Upper lobe of right lung (tissue), 1 donor: Measurements from ENCODE around the gene FASN. TPM values are rescaled to one million over a fixed set of nuclear protein-coding genes. Genes with fewer than 3 reads are reported as not detected.

Source experiments
- ATAC-seq: fragments of 200-7000 bp; cut with Tn5 transposase; one replicate; pipeline ENCODE4 v1.9.1; 2020; ENCODE audit warnings: mild to moderate bottlenecking, moderate library complexity
- DNase-seq: peaks from one replicate; pipeline ENCODE4 v3.0.0-alpha.2; 2020
- H3K27ac ChIP-seq: fragments of 200-600 bp; one replicate; pipeline ENCODE4 v1.8.0; 2022
- H3K27me3 ChIP-seq: fragments of 200-600 bp; one replicate; pipeline ENCODE4 v1.8.0; 2022; ENCODE audit warnings: mild to moderate bottlenecking
- H3K36me3 ChIP-seq: fragments of 200-600 bp; one replicate; pipeline ENCODE4 v1.8.0; 2022
- H3K4me1 ChIP-seq: fragments of 200-600 bp; one replicate; pipeline ENCODE4 v1.8.0; 2022
- H3K4me3 ChIP-seq: fragments of 200-600 bp; one replicate; pipeline ENCODE4 v1.8.0; 2022; ENCODE audit warnings: mild to moderate bottlenecking
- H3K9me3 ChIP-seq: fragments of 200-600 bp; one replicate; pipeline ENCODE4 v1.8.0; 2022
- CTCF ChIP-seq: fragments of 200-600 bp; IDR thresholded peaks from one replicate; pipeline ENCODE4 v1.8.0; 2022; ENCODE audit warnings: antibody characterized with exemption
- intact Hi-C: fragments of 100-400 bp; cut with DNase I; formaldehyde crosslinking; loops from one replicate; pipeline ENCODE4 v1.11.0; 2022
- total RNA-seq: library from RNA; stranded (reverse); fragmentation: NEBNext Ultra II Directional; extraction: Animal tissue kit (Norgen Biotek cat#: 25700); gene quantifications from one replicate; pipeline ENCODE4 v1.2.1, GENCODE V29; 2021
- donor health status: DM: no; HTN: yes; CAD: no; lungs with severe emphysema.

The FASN gene
- total RNA-seq, 1 donor from 2014 or later = 432 TPM

GRCh38 chr17:82037092-82037888, 60.7 kb downstream of the FASN start, which contains the start of gene DCXR:
Gene DCXR, minus strand, starts transcription at chr17:82037697. Its CDS starts 15 bp downstream, at chr17:82037682.
- intact Hi-C loops = loop anchor here (10.0 kb wide), 1 partner anchor 298 kb away; the partner anchor contains the start of gene SECTM1
- peaks cover 14% of the 10 kb centered on the region for H3K4me1 ChIP-seq

GRCh38 chr17:82036634-82037091, 61.4 kb downstream of the FASN start:
- TF ChIP-seq CTCF = no peak
- Histone ChIP-seq H3K36me3 (no peaks in the 10 kb centered on the region), H3K27me3 (no peaks in the 10 kb centered on the region), H3K9me3 (no peaks in the 10 kb centered on the region), H3K27ac (peak overlapping the region; percentile 95), H3K4me1 (peaks cover 18% of the 10 kb centered on the region), H3K4me3 (peak overlapping the region; percentile 65)
- intact Hi-C loops = loop anchor here (10.0 kb wide), 1 partner anchor 298 kb away; the partner anchor contains the start of gene SECTM1
- ATAC-seq = no peak
- no peak for DNase-seq

More at GRCh38 chr17:82037092-82037888, 60.7 kb downstream of the FASN start, which contains the start of gene DCXR:
- Histone ChIP-seq H3K27ac (peak within 1 kb of the TSS; percentile 95), H3K36me3 (no peaks in the 10 kb centered on the region), H3K9me3 (no peaks in the 10 kb centered on the region), H3K4me3 (peak within 1 kb of the TSS; percentile 65), H3K27me3 (no peaks in the 10 kb centered on the region)
- TF ChIP-seq CTCF = peak; percentile 77
- DNase-seq (peak; percentile 99), ATAC-seq (peak; percentile 97)

GRCh38 chr17:82035956-82036633, 61.9 kb downstream of the FASN start:
- no peak for TF ChIP-seq CTCF
- Histone ChIP-seq H3K27me3 (no peaks in the 10 kb centered on the region), H3K4me3 (peak overlapping the region; percentile 65), H3K4me1 (peaks cover 18% of the 10 kb centered on the region), H3K9me3 (no peaks in the 10 kb centered on the region), H3K27ac (peak overlapping the region; percentile 95), H3K36me3 (no peaks in the 10 kb centered on the region)
- ATAC-seq (no peak), DNase-seq (no peak)
- intact Hi-C loops = loop anchor here (10.0 kb wide), 1 partner anchor 299 kb away; the partner anchor contains the start of gene SECTM1

- DNase-seq (no peak), ATAC-seq (no peak)
- H3K4me3 ChIP-seq = no peak overlapping the region
- no peak overlapping the region for H3K27ac ChIP-seq
- intact Hi-C loops = loop anchor here (10.0 kb wide), 1 partner anchor 299 kb away; the partner anchor contains the start of gene SECTM1
- peaks cover 18% of the 10 kb centered on the region for H3K4me1 ChIP-seq
- TF ChIP-seq CTCF = no peak
- H3K27me3 ChIP-seq = no peaks in the 10 kb centered on the region
- no peaks in the 10 kb centered on the region for H3K9me3 ChIP-seq
- no peaks in the 10 kb centered on the region for H3K36me3 ChIP-seq
These were observed 62.5 kb downstream of the FASN start for GRCh38 chr17:82035488-82035887.

GRCh38 chr17:82034371-82035011, 63.5 kb downstream of the FASN start:
- H3K4me1 ChIP-seq = peaks cover 22% of the 10 kb centered on the region
- H3K4me3 ChIP-seq = no peak overlapping the region
- ATAC-seq (no peak), DNase-seq (no peak)
- no peak for TF ChIP-seq CTCF
- H3K27me3 ChIP-seq = no peaks in the 10 kb centered on the region
- H3K9me3 ChIP-seq = no peaks in the 10 kb centered on the region
- no peak overlapping the region for H3K27ac ChIP-seq
- intact Hi-C loops = loop anchor here (5.0 to 10.0 kb wide), 2 partner anchors 123 to 300 kb away; partner anchors contain the start of gene SECTM1
- H3K36me3 ChIP-seq = no peaks in the 10 kb centered on the region
